Transverse colon (tissue), 4 donors: Measurements from ENCODE around the gene RANGRF. TPM values are rescaled to one million over a fixed set of nuclear protein-coding genes. Genes with fewer than 3 reads are reported as not detected.

ENCODE experiments used
- DNase-seq: peaks from one replicate; pipeline ENCODE4 v3.0.0-alpha.2; 2019
- H3K27ac ChIP-seq, 4 donors: fragments of 200-600 bp; sonication (generic); 2 replicates each; pipeline ENCODE4 v1.5.1; 2016 to 2018; ENCODE audit warnings: inconsistent platforms in 4 of 4
- H3K27me3 ChIP-seq: fragments of 200-600 bp; sonication (generic); 2 replicates; pipeline ENCODE4 v1.5.1; 2017; ENCODE audit warnings: inconsistent platforms
- H3K36me3 ChIP-seq, 4 donors: fragments of 200-600 bp; sonication (generic); 2 replicates each; pipeline ENCODE4 v1.5.1; 2017 to 2019; ENCODE audit warnings: inconsistent platforms in 4 of 4
- H3K4me1 ChIP-seq, 4 donors: fragments of 200-600 bp; sonication (generic); 2 replicates each; pipeline ENCODE4 v1.5.1; 2017 to 2020; ENCODE audit warnings: inconsistent platforms in 4 of 4
- H3K4me3 ChIP-seq, 4 donors: fragments of 200-600 bp; sonication (generic); 1 replicate in 1 of 4; 2 replicates in 3 of 4; pipeline versions ENCODE4 v1.5.1 to v1.6.1; 2017 to 2019; ENCODE audit warnings: inconsistent platforms in 4 of 4
- H3K9me3 ChIP-seq, 2 donors: fragments of 200-600 bp; sonication (generic); 2 replicates each; pipeline ENCODE4 v1.5.1; 2017 to 2019; ENCODE audit warnings: inconsistent platforms in 2 of 2
- EP300 ChIP-seq: sonication (generic); formaldehyde crosslinking; IDR thresholded peaks from one replicate; pipeline ENCODE4 v1.6.1; 2017; ENCODE audit warnings: antibody characterized with exemption, low read depth
- POLR2A ChIP-seq: fragments of 450-650 bp; IDR thresholded peaks from one replicate; pipeline ENCODE4 v1.6.1; 2016; ENCODE audit warnings: antibody characterized with exemption, mild to moderate bottlenecking, moderate library complexity
- POLR2AphosphoS5 ChIP-seq, 3 donors: sonication (generic); formaldehyde crosslinking; IDR thresholded peaks; one replicate each; pipeline ENCODE4 v1.6.1; 2016; ENCODE audit warnings: antibody characterized with exemption in 3 of 3
- WGBS, 2 donors: methylation state at CpG; one replicate each; pipeline ENCODE4 v1.1.5; 2018; ENCODE audit warnings: low coverage in 1 of 2; 5-methylcytosine and 5-hydroxymethylcytosine counted together
- in situ Hi-C, 4 donors: fragments of 200-750 bp; cut with MboI; loops; one replicate each; pipeline versions ENCODE4 v1.15.0 to v1.15.1; 2017; ENCODE audit warnings: low sequenced_read_pairs in 3 of 4, low pct_ligation_motif_present in 1 of 4, low pct_unique_long_range_greater_than_20kb in 1 of 4
- intact Hi-C: fragments of 100-400 bp; cut with DNase I; formaldehyde crosslinking; loops from one replicate; pipeline ENCODE4 v1.15.1; 2023; ENCODE audit warnings: low total_unique reads
- total RNA-seq, 4 donors: library from RNA; depleted of rRNA; stranded (reverse); fragments of >200 nt; gene quantifications; one replicate each; pipeline ENCODE4 v1.1.0, GENCODE V29; 2016
- TF ChIP-seq, protein P1 (sequence below), 5 experiments: fragments of 200-600 bp in 3 of 5; fragments of 450-650 bp in 2 of 5; sonication (generic) in 3 of 5; IDR thresholded peaks; 1 replicate in 2 of 5; 2 replicates in 3 of 5; pipeline ENCODE4 v1.5.1; 2016 to 2017; ENCODE audit warnings: antibody characterized with exemption in 5 of 5, inconsistent platforms in 3 of 5, mild to moderate bottlenecking in 2 of 5, moderate library complexity in 1 of 5

RANGRF gene
- total RNA-seq, 4 donors from 2014 or later, result 8.4 to 47.1 (median 14.6) TPM

DNA sequence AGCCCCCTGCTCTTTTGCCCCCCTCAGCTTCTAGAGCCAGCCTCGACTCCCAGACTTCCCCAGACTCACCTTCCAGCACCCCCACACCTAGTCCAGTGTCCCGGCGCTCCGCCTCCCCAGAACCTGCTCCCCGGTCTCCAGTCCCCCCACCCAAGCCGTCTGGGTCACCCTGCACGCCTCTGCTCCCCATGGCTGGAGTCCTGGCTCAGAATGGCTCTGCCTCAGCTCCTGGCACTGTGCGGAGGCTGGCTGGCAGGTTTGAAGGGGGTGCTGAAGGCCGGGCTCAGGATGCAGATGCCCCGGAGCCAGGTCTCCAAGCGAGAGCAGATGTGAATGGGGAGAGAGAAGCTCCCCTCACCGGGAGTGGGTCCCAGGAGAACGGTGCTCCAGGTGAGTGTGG, 23.8 kb downstream of the RANGRF start:
- in situ Hi-C loops (loop anchor here in 2 of 4 donors (25.0 kb wide), 1 partner anchor 225 kb away; the partner anchor contains the start of gene ALOX12B (in 2 of the 2)), intact Hi-C loops (no loop called here)
- Histone ChIP-seq H3K4me3 (no peak overlapping the region), H3K36me3 (no peaks in the 10 kb centered on the region), H3K9me3 (no peaks in the 10 kb centered on the region), H3K27me3 (peaks cover 72% of the 10 kb centered on the region), H3K4me1 (peaks cover 0 to 8% (median 3%) of the 10 kb centered on the region in 4 donors), H3K27ac (no peak overlapping the region)
- WGBS, 2 donors, result 71% methylated on average over 13 of the region's 13 CpGs; no CpG with 5 or more reads in 1 of the 2 donors
- DNase-seq, result no peak
- TF ChIP-seq POLR2A (no peak), POLR2AphosphoS5 (IDR thresholded peaks at IDR 0.05) (no peak), EP300 (no peak)
- TF ChIP-seq, protein P1, sequence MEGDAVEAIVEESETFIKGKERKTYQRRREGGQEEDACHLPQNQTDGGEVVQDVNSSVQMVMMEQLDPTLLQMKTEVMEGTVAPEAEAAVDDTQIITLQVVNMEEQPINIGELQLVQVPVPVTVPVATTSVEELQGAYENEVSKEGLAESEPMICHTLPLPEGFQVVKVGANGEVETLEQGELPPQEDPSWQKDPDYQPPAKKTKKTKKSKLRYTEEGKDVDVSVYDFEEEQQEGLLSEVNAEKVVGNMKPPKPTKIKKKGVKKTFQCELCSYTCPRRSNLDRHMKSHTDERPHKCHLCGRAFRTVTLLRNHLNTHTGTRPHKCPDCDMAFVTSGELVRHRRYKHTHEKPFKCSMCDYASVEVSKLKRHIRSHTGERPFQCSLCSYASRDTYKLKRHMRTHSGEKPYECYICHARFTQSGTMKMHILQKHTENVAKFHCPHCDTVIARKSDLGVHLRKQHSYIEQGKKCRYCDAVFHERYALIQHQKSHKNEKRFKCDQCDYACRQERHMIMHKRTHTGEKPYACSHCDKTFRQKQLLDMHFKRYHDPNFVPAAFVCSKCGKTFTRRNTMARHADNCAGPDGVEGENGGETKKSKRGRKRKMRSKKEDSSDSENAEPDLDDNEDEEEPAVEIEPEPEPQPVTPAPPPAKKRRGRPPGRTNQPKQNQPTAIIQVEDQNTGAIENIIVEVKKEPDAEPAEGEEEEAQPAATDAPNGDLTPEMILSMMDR (IDR thresholded peaks at IDR 0.05), result no peak

DNA sequence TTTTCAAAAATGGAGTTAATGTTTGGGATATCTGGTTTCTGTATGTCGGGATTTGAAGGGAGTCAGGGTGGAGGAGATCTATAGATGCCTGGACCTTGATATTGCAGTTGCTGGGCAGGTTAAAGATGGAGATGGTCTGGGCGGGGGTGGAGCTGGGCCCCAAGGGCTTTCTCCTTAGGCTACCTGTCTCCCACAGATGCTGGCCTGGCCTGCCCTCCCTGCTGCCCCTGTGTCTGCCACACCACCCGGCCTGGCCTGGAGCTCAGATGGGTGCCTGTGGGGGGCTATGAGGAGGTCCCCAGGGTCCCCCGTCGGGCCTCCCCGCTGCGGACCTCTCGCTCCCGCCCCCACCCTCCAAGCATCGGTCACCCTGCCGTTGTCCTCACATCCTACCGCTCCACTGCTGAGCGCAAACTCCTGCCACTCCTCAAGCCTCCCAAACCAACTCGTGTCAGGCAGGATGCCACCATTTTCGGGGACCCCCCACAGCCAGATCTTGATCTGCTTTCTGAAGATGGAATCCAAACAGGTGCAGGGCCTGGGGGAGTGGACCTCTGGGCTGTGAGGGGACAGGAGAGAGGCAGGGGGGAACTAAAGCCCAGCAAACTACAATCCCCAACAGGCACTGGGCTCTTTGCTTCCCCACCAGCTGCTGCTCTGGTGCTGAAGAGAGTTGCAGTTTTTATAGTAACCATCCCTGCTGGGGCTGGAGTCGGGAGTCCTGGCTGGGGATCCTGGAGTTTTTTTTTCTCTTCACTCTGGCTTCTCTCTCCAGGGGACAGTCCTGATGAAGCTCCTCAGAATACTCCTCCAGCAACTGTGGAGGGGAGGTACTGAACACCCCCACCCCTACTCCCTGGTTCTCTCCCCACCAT, 24.5 kb downstream of the RANGRF start:
- intact Hi-C loops, result no loop called here
- H3K4me1 ChIP-seq, result peaks cover 0 to 8% (median 3%) of the 10 kb centered on the region in 4 donors
- WGBS, 2 donors, result 66% methylated on average over 16 of the region's 16 CpGs; no CpG with 5 or more reads in 1 of the 2 donors
- TF ChIP-seq POLR2A, result no peak
- TF ChIP-seq, protein P1 (IDR thresholded peaks at IDR 0.05), result no peak
- TF ChIP-seq POLR2AphosphoS5 (IDR thresholded peaks at IDR 0.05), result no peak
- no peak for TF ChIP-seq EP300
- no peak for DNase-seq
- H3K36me3 ChIP-seq, result no peaks in the 10 kb centered on the region
- H3K4me3 ChIP-seq, result no peak overlapping the region
- H3K27me3 ChIP-seq, result peaks cover 76% of the 10 kb centered on the region
- in situ Hi-C loops, result loop anchor here in 2 of 4 donors (25.0 kb wide), 1 partner anchor 226 kb away; the partner anchor contains the start of gene ALOX12B (in 2 of the 2)
- no peak overlapping the region for H3K27ac ChIP-seq
- H3K9me3 ChIP-seq, result no peaks in the 10 kb centered on the region

DNA sequence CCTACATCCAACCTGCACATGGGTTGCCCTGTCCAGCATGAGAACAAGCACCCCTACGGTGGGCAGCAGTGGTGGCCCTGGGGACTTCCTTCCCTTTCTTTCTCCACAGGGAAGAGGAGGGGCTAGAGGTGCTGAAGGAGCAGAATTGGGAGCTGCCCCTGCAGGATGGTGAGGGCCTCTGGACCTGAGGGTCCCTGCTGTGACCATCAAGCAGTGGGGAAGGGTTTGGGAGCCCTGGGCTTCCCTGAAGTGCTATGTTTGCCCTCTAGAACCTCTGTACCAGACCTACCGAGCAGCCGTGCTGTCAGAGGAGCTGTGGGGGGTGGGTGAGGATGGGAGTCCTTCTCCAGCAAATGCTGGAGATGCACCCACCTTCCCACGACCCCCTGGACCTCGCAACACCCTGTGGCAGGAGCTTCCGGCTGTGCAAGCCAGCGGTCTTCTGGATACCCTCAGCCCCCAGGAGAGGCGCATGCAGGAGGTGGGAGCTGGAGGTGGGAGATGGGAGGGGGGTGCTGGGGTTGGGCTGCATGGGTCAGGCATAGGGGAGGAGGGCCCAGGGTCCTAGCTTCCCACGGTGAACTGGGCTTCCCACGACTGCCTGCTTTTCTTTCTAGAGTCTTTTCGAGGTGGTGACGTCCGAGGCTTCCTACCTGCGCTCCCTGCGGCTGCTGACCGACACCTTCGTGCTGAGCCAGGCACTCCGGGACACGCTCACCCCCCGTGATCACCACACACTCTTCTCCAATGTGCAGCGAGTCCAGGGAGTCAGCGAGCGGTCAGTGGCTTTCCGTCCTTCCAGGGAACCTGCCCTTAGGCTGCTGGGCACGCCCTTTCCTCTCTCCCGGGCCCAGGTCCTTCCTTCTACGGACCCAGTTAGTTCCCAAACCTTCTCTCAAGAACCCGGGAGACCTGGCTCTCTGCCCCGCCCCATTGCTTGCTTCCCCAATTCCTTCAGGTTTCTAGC, 26.6 kb downstream of the RANGRF start:
- in situ Hi-C loops, result loop anchor here in 2 of 4 donors (25.0 kb wide), 1 partner anchor 228 kb away; the partner anchor contains the start of gene ALOX12B (in 2 of the 2)

More for the DNA sequence above, 26.6 kb downstream of the RANGRF start:
- Histone ChIP-seq H3K36me3 (no peaks in the 10 kb centered on the region), H3K4me1 (peaks cover 0 to 8% (median 3%) of the 10 kb centered on the region in 4 donors), H3K27me3 (peaks cover 79% of the 10 kb centered on the region), H3K4me3 (no peak overlapping the region), H3K9me3 (no peaks in the 10 kb centered on the region), H3K27ac (no peak overlapping the region)
- TF ChIP-seq, protein P1 (IDR thresholded peaks at IDR 0.05), result no peak
- TF ChIP-seq POLR2A (no peak), POLR2AphosphoS5 (IDR thresholded peaks at IDR 0.05) (no peak), EP300 (no peak)
- DNase-seq, result no peak
- 13 to 31% methylated on average over 3 to 29 of the region's 29 CpGs for WGBS, 2 donors
- intact Hi-C loops, result no loop called here
